Urothelium cell line (cell line): ENCODE measurements around the gene FAM131A.

Source experiments
- DNase-seq: peaks from one replicate; pipeline ENCODE4 v3.0.0; 2011; ENCODE audit warnings: low spot score, mixed read lengths
- FAIRE-seq: peaks from 2 replicates; lab custom pipeline; 2011; peaks lifted over from hg19 to GRCh38; lab: Jason Lieb, UNC

Gene FAM131A

GRCh38 chr3:184388936-184389230, 51.5 kb downstream of the FAM131A start:
- FAIRE-seq, result no peak
- DNase-seq, result no peak

GRCh38 chr3:184389384-184389783, 52.0 kb downstream of the FAM131A start:
- FAIRE-seq (no peak), DNase-seq (no peak)

- FAIRE-seq, result no peak
Observed at GRCh38 chr3:184389935-184390528, 52.6 kb downstream of the FAM131A start.

GRCh38 chr3:184391266-184391665, 53.9 kb downstream of the FAM131A start:
- DNase-seq, result no peak
- no peak for FAIRE-seq

More at GRCh38 chr3:184389935-184390528, 52.6 kb downstream of the FAM131A start:
- no peak for DNase-seq

- DNase-seq (no peak), FAIRE-seq (no peak)
Observed at GRCh38 chr3:184395320-184395660, 57.9 kb downstream of the FAM131A start.
